AML-193 (cell line): ENCODE data around the gene PRAME.
"Not testable (repeated sequence)": the region's sequence is repeated elsewhere in the genome, so short reads cannot be mapped to it uniquely, and the experiment has no call there.

Experiments used
- DNase-seq, 2 experiments: peaks; one replicate each; lab custom pipeline; 2025; lab: John Stamatoyannopoulos, UW

Gene PRAME

GRCh38 chr22:22550789-22551434, 8.2 kb downstream of the PRAME start:
- no peak for DNase-seq

DNA sequence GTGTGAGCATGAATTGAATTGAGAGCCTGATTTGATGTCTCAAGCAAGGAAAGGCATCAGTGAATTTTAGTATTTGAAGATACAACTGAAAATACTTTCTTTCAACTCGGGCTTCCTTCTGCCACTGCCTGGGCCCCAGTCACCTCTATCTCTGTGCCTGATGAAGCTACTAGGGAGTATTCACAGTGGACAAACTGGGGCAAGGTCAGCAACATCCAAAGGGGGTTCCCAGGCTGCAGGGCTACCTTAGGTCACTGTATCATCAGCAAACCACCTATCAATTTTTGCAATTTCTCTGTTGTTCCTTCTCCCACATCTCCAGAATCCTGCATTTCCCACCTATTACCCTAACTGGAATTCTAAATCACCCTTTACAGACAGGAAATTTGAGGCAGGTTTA, 10.2 kb downstream of the PRAME start:
- DNase-seq: no peak

DNA sequence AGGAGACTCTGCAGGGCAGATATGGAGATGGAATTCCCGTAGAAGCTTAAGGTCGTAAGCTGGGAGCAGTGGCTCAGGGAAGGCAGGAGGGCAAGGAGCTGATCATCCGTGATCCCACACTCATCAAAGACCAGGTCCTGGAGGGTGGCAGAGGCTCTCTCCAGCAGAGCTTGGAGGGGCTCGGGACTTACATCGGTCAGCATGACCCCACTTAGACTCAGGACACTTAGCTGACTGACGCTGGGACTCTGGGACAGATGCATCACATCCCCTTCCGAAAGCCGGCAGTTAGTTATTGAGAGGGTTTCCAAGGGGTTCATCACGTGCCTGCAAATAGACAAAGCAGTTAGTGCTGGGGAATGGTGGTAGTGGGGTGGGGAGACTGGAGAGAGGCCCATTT, 10.7 kb downstream of the PRAME start:
- no peak for DNase-seq

DNA sequence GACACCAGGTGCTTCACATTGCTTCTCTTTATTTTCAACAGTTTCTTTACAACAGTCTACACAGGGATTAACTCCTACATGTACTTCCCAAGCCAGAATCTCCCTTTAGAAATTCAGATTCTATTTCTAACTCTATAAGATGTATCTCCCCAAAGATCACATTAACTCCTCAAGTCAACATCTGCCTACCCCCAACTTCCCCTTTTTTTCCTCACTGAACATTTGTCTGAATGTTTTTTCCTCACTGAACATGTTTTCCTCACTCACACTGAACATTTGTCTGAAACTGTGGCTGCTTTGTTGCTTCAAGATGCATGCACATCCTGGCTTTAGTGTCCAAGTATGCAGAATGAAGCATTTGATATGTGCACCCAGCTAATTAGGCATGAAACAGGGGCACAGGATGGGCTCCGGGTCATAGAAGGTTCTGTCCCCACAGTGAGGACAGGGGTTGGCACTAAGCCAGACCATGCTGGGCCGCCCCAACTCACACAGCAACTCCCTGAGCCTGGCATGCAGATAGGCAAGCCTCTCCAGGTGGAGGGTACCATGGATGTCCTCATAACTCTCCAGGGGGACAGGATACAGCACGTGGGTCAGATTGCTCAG, 11.3 kb downstream of the PRAME start:
- peak; percentile 6 to 21 for DNase-seq

DNA sequence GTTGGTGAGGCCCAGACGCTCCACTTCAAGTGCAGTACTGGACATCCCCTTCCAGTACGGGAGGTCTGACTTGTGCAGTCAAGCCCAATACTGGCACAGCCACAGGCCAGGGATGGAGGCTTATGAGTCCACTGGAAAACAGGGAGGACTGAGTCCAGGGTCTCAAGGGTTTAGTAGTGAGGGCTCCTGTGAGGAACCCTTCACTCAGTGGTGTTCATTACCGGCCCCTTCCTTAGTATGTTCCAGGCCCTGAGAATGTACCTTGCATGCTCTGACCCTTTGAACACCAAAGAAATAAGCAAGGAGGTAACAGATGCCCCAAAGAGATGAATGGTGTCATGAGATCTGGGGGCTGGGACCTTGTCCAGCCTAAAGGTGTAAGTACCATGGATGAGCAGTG, 11.8 kb downstream of the PRAME start:
- no peak for DNase-seq

DNA sequence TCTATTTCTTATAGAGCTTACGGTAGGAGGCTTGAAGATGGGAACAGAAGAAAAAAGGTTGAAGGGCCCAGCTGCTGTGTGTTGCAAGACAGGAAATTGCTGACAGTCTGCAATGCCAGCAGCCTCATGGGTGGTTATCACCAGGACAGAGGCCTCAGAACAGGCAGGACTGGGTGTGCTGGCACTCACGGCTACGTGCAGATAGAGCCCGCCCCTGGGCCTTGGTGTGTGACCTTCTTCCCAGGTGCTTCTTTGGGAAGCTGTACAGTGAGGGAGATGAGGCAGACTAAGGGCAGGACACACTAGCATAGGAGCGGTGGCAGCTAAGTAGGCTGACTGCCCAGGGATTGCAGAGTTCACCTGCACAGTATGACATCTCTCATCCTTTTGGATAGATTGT, 12.6 kb downstream of the PRAME start:
- peak; percentile 84 to 86 for DNase-seq

GRCh38 chr22:22545084-22545483, 14.0 kb downstream of the PRAME start:
- no peak for DNase-seq

- DNase-seq: no peak
Observed at GRCh38 chr22:22538226-22538989, 20.7 kb downstream of the PRAME start.

DNA sequence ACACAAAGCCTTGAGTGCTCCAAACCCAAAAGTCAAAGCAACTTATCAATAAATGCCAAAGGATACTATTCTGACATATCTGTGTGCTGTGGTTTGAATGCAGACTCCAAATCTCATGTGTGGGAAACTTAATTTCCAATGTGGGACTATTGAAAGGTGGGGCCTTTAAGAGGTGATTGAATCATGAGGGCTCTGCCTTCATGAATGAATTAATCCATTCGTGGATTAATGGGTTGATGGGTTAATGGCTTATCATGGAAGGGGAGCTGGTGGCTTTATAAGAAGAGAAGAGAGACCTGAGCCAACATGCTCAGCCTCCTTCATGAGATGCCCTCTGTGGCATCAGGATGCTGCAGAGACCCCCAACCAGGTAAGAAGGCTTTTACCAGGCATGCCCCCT, 22.1 kb downstream of the PRAME start:
- DNase-seq: no peak

DNA sequence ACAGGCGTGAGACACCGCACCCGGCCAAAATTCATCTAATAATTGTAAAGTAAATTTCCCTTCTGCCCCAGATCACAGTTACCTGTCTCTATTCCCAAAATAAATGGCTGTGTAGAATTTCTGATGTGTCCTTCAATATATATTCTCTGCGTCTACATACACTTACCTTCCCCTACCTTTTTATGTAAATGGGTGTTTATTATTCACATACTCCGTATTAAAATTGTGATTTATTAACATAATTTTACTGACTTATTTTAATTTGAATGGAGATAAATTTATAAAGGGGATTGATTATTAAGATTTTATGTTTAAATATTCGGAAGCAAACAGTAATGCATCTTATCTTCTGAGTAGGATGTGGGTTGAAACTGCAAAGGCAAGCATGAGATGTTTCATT, 22.6 kb downstream of the PRAME start:
- DNase-seq: no peak

- no peak for DNase-seq
Observed at GRCh38 chr22:22535662-22536061, 23.4 kb downstream of the PRAME start.

GRCh38 chr22:22534604-22535415, 24.3 kb downstream of the PRAME start:
- no peak for DNase-seq

DNA sequence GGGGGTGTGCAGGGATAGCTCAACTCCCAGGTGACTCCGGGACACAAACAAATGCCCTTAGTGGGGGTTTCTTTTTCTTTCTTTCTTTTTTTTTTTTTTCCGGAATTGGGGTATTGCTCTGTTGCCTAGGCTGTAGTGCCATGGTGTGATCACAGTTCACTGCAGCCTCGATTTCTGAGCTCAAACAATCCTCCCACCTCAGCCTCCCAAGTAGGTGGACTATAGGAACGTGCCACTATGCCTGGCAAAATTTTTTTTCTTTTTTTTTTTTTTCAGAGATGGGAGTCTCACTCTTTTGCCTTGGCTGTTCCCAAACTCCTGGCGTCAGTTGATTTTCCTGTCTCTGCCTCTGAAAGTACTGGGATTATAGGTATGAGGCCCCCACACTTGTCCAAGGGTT, 25.2 kb downstream of the PRAME start:
- no peak for DNase-seq

GRCh38 chr22:22533417-22533816, 25.6 kb downstream of the PRAME start:
- DNase-seq: no peak

- not testable (repeated sequence) for DNase-seq
Observed at GRCh38 chr22:22532547-22533071, 26.5 kb downstream of the PRAME start.

- no peak for DNase-seq
Observed at GRCh38 chr22:22531770-22532546, 27.1 kb downstream of the PRAME start.

DNA sequence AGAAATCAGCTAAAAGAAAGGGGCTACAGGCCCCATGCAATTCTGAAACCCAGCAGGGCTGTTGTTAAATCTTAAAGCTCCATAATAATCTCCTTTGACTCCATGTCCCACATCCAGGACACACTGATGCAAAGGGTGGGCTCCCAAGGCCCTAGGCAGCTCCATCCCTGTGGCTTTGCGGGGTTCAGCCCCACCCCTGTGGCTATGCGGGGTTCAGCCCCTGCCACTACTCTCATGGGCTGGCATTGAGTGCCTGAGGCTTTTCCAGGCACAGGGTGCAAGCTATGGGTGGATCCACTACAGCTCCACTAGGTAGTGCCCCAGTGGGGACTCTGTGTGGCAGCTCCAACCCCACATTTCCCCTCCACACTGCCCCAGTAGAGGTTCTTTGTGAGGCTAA, 30.3 kb downstream of the PRAME start:
- no peak for DNase-seq

DNA sequence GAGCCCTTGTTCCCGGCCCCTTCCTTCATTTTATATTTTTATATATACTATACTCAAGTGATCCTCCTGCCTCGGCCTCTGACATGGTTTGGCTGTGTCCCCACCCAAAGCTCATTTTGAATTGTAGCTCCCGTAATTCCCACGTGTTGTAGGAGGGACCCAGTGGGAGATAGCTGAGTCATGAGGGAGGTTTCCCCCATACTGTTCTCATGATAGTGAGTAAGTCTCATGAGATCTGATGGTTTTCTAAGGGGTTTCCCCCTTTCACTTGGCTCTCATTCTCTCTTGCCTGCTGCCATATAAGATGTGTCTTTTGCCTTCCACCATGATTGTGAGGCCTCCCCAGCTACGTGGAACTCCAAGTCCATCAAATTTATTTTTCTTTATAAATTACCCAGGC, 31.8 kb downstream of the PRAME start:
- no peak for DNase-seq

- no peak for DNase-seq
Observed at GRCh38 chr22:22526125-22526912, 32.7 kb downstream of the PRAME start.

GRCh38 chr22:22523494-22523893, 35.6 kb downstream of the PRAME start:
- no peak for DNase-seq

DNA sequence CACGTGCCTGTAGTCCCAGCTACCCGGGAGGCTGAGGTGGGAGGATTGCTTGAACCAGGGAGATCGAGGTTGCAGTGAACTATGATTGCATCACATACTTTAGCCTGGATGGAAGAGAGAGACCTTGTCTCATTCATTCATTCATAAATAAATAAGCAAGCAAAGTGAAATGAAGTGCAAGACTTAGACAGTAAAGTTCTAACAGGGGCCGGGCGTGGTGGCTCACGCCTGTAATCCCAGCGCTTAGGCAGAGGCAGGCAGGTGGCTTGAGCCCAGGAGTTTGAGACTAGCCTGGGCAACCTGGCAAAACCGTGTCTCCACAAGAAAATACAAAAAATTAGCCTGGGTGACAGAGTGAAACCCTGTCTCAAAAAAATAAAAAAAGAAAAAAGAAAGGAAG, 37.4 kb downstream of the PRAME start:
- no peak for DNase-seq
